ENCODE results near the gene CCSER1.

CCSER1 gene

GRCh38 chr4:90281541-90282355 is 154.6 kb downstream of the CCSER1 start:
- WGBS (ENCODE audit: extremely low coverage, insufficient coverage, insufficient read length) = no CpG with 5 or more reads among the region's 5 CpGs
- no peak for DNase-seq
- H3K36me3 ChIP-seq (ENCODE audit: control insufficient read depth in 1 of 2, insufficient read depth in 2 of 2, low read length in 2 of 2) = no peaks in the 10 kb centered on the region
- no peak overlapping the region for H2BK12ac ChIP-seq (ENCODE audit: low read length)
- no peak overlapping the region for H3K9ac ChIP-seq (ENCODE audit: low read length)
- H2BK120ac ChIP-seq (ENCODE audit: insufficient read depth, low read length, poor library complexity) = no peak overlapping the region
- no peaks in the 10 kb centered on the region for H3K79me2 ChIP-seq (ENCODE audit: control insufficient read depth, insufficient read depth, low read length, poor library complexity)
- H3K14ac ChIP-seq (ENCODE audit: low read length) = no peak overlapping the region
- no peak overlapping the region for H2AFZ ChIP-seq (ENCODE audit: insufficient read depth, low read length, poor library complexity)
- no peak overlapping the region for H3K23ac ChIP-seq (ENCODE audit: low read length)
- no peak overlapping the region for H3K4ac ChIP-seq (ENCODE audit: low read depth, low read length)
- H2AK5ac ChIP-seq (ENCODE audit: low read length) = no peak overlapping the region
- no peak overlapping the region for H4K12ac ChIP-seq (ENCODE audit: low read depth, low read length)
- no peak overlapping the region for H3K4me2 ChIP-seq (ENCODE audit: low read length)
- H3K4me1 ChIP-seq (ENCODE audit: control insufficient read depth in 1 of 2, insufficient read depth in 2 of 2, low read length in 2 of 2) = no peaks in the 10 kb centered on the region
- no peak overlapping the region for H4K8ac ChIP-seq (ENCODE audit: low read depth, low read length)
- no peak overlapping the region for H3K4me3 ChIP-seq (ENCODE audit: low read depth, low read length)
- no peak overlapping the region for H4K91ac ChIP-seq (ENCODE audit: low read depth, low read length)
- H3K27me3 ChIP-seq (ENCODE audit: insufficient read depth, low read length) = no peaks in the 10 kb centered on the region
- H3K9me3 ChIP-seq (ENCODE audit: insufficient read depth, low read depth, low read length) = no peaks in the 10 kb centered on the region
- H3K79me1 ChIP-seq (ENCODE audit: low read length) = no peaks in the 10 kb centered on the region
- no peak overlapping the region for H3K27ac ChIP-seq (ENCODE audit: low read depth, low read length)
- H3K18ac ChIP-seq (ENCODE audit: low read length) = no peak overlapping the region
- H2BK5ac ChIP-seq (ENCODE audit: low read depth, low read length, poor library complexity) = no peak overlapping the region

- Histone ChIP-seq H4K91ac (ENCODE audit: low read depth, low read length) (no peak overlapping the region), H3K4me1 (ENCODE audit: control insufficient read depth in 1 of 2, insufficient read depth in 2 of 2, low read length in 2 of 2) (no peaks in the 10 kb centered on the region), H3K23ac (ENCODE audit: low read length) (no peak overlapping the region), H2AK5ac (ENCODE audit: low read length) (no peak overlapping the region), H2BK12ac (ENCODE audit: low read length) (no peak overlapping the region), H2BK120ac (ENCODE audit: insufficient read depth, low read length, poor library complexity) (no peak overlapping the region), H3K4me2 (ENCODE audit: low read length) (no peak overlapping the region), H2AFZ (ENCODE audit: insufficient read depth, low read length, poor library complexity) (no peak overlapping the region), H3K36me3 (ENCODE audit: control insufficient read depth in 1 of 2, insufficient read depth in 2 of 2, low read length in 2 of 2) (no peaks in the 10 kb centered on the region), H3K27me3 (ENCODE audit: insufficient read depth, low read length) (no peaks in the 10 kb centered on the region), H3K4ac (ENCODE audit: low read depth, low read length) (no peak overlapping the region), H4K8ac (ENCODE audit: low read depth, low read length) (no peak overlapping the region), H4K12ac (ENCODE audit: low read depth, low read length) (no peak overlapping the region), H3K4me3 (ENCODE audit: low read depth, low read length) (no peak overlapping the region), H3K9me3 (ENCODE audit: insufficient read depth, low read depth, low read length) (no peaks in the 10 kb centered on the region), H3K79me1 (ENCODE audit: low read length) (no peaks in the 10 kb centered on the region), H3K79me2 (ENCODE audit: control insufficient read depth, insufficient read depth, low read length, poor library complexity) (no peaks in the 10 kb centered on the region), H3K14ac (ENCODE audit: low read length) (no peak overlapping the region), H2BK5ac (ENCODE audit: low read depth, low read length, poor library complexity) (no peak overlapping the region), H3K9ac (ENCODE audit: low read length) (no peak overlapping the region), H3K18ac (ENCODE audit: low read length) (no peak overlapping the region), H3K27ac (ENCODE audit: low read depth, low read length) (no peak overlapping the region)
- no peak for DNase-seq
- WGBS (ENCODE audit: extremely low coverage, insufficient coverage, insufficient read length) = no CpG with 5 or more reads among the region's 4 CpGs
Observed at GRCh38 chr4:90290345-90290744, 163.2 kb downstream of the CCSER1 start.

GRCh38 chr4:90292438-90292837 is 165.2 kb downstream of the CCSER1 start:
- no peaks in the 10 kb centered on the region for H3K36me3 ChIP-seq (ENCODE audit: control insufficient read depth in 1 of 2, insufficient read depth in 2 of 2, low read length in 2 of 2)
- no peak overlapping the region for H3K4me2 ChIP-seq (ENCODE audit: low read length)
- no peak overlapping the region for H4K91ac ChIP-seq (ENCODE audit: low read depth, low read length)
- no peak overlapping the region for H3K27ac ChIP-seq (ENCODE audit: low read depth, low read length)
- no peak overlapping the region for H2BK5ac ChIP-seq (ENCODE audit: low read depth, low read length, poor library complexity)
- no peak overlapping the region for H3K23ac ChIP-seq (ENCODE audit: low read length)
- H3K9ac ChIP-seq (ENCODE audit: low read length) = no peak overlapping the region
- H3K9me3 ChIP-seq (ENCODE audit: insufficient read depth, low read depth, low read length) = no peaks in the 10 kb centered on the region
- no peaks in the 10 kb centered on the region for H3K27me3 ChIP-seq (ENCODE audit: insufficient read depth, low read length)
- H3K18ac ChIP-seq (ENCODE audit: low read length) = no peak overlapping the region
- H3K79me2 ChIP-seq (ENCODE audit: control insufficient read depth, insufficient read depth, low read length, poor library complexity) = no peaks in the 10 kb centered on the region
- H2BK120ac ChIP-seq (ENCODE audit: insufficient read depth, low read length, poor library complexity) = no peak overlapping the region
- no peaks in the 10 kb centered on the region for H3K79me1 ChIP-seq (ENCODE audit: low read length)
- no peak for DNase-seq
- no peak overlapping the region for H2BK12ac ChIP-seq (ENCODE audit: low read length)
- no peak overlapping the region for H3K4me3 ChIP-seq (ENCODE audit: low read depth, low read length)
- H3K4me1 ChIP-seq (ENCODE audit: control insufficient read depth in 1 of 2, insufficient read depth in 2 of 2, low read length in 2 of 2) = no peaks in the 10 kb centered on the region
- H2AK5ac ChIP-seq (ENCODE audit: low read length) = no peak overlapping the region
- H3K14ac ChIP-seq (ENCODE audit: low read length) = no peak overlapping the region
- no peak overlapping the region for H4K8ac ChIP-seq (ENCODE audit: low read depth, low read length)
- no peak overlapping the region for H4K12ac ChIP-seq (ENCODE audit: low read depth, low read length)
- no peak overlapping the region for H2AFZ ChIP-seq (ENCODE audit: insufficient read depth, low read length, poor library complexity)
- no peak overlapping the region for H3K4ac ChIP-seq (ENCODE audit: low read depth, low read length)

- H2AFZ ChIP-seq (ENCODE audit: insufficient read depth, low read length, poor library complexity) = no peak overlapping the region
- no CpG with 5 or more reads among the region's 2 CpGs for WGBS (ENCODE audit: extremely low coverage, insufficient coverage, insufficient read length)
Observed at GRCh38 chr4:90293320-90293719, 166.1 kb downstream of the CCSER1 start.

More at GRCh38 chr4:90293320-90293719, 166.1 kb downstream of the CCSER1 start:
- Histone ChIP-seq H3K23ac (ENCODE audit: low read length) (no peak overlapping the region), H3K9me3 (ENCODE audit: insufficient read depth, low read depth, low read length) (no peaks in the 10 kb centered on the region), H2AK5ac (ENCODE audit: low read length) (no peak overlapping the region), H3K36me3 (ENCODE audit: control insufficient read depth in 1 of 2, insufficient read depth in 2 of 2, low read length in 2 of 2) (no peaks in the 10 kb centered on the region), H3K4me3 (ENCODE audit: low read depth, low read length) (no peak overlapping the region), H3K27ac (ENCODE audit: low read depth, low read length) (no peak overlapping the region), H3K4ac (ENCODE audit: low read depth, low read length) (no peak overlapping the region), H4K91ac (ENCODE audit: low read depth, low read length) (no peak overlapping the region), H3K4me1 (ENCODE audit: control insufficient read depth in 1 of 2, insufficient read depth in 2 of 2, low read length in 2 of 2) (no peaks in the 10 kb centered on the region), H3K27me3 (ENCODE audit: insufficient read depth, low read length) (no peaks in the 10 kb centered on the region), H4K12ac (ENCODE audit: low read depth, low read length) (no peak overlapping the region), H3K79me1 (ENCODE audit: low read length) (no peaks in the 10 kb centered on the region), H3K9ac (ENCODE audit: low read length) (no peak overlapping the region), H2BK5ac (ENCODE audit: low read depth, low read length, poor library complexity) (no peak overlapping the region), H3K14ac (ENCODE audit: low read length) (no peak overlapping the region), H2BK120ac (ENCODE audit: insufficient read depth, low read length, poor library complexity) (no peak overlapping the region), H2BK12ac (ENCODE audit: low read length) (no peak overlapping the region), H3K18ac (ENCODE audit: low read length) (no peak overlapping the region), H3K79me2 (ENCODE audit: control insufficient read depth, insufficient read depth, low read length, poor library complexity) (no peaks in the 10 kb centered on the region), H4K8ac (ENCODE audit: low read depth, low read length) (no peak overlapping the region), H3K4me2 (ENCODE audit: low read length) (no peak overlapping the region)
- peak in 1 of 2 donors; percentile 22 for DNase-seq

All from trophoblast cell (in vitro differentiated cells and primary cell).